Epithelial cell of esophagus (primary cell): ENCODE data around the gene LYZL6.

Experiments
- DNase-seq: peaks from one replicate; pipeline ENCODE4 v3.0.0; 2010; ENCODE audit warnings: low read depth
- H3K4me3 ChIP-seq: 2 replicates; pipeline ENCODE4 v1.5.1; 2011; ENCODE audit warnings: mild to moderate bottlenecking, low read length, control low read depth
- TF ChIP-seq, protein P1 (sequence below): IDR thresholded peaks from 2 replicates; pipeline ENCODE4 v1.5.1; 2011; ENCODE audit warnings: low read depth, mild to moderate bottlenecking, low read length, control low read depth, inconsistent platforms; ENCODE audit not compliant: insufficient read depth; ENCODE audit errors: missing control alignments

Gene LYZL6

GRCh38 chr17:35981908-35982330 is 38.4 kb upstream of the LYZL6 start:
- no peak for DNase-seq
- TF ChIP-seq, protein P1, sequence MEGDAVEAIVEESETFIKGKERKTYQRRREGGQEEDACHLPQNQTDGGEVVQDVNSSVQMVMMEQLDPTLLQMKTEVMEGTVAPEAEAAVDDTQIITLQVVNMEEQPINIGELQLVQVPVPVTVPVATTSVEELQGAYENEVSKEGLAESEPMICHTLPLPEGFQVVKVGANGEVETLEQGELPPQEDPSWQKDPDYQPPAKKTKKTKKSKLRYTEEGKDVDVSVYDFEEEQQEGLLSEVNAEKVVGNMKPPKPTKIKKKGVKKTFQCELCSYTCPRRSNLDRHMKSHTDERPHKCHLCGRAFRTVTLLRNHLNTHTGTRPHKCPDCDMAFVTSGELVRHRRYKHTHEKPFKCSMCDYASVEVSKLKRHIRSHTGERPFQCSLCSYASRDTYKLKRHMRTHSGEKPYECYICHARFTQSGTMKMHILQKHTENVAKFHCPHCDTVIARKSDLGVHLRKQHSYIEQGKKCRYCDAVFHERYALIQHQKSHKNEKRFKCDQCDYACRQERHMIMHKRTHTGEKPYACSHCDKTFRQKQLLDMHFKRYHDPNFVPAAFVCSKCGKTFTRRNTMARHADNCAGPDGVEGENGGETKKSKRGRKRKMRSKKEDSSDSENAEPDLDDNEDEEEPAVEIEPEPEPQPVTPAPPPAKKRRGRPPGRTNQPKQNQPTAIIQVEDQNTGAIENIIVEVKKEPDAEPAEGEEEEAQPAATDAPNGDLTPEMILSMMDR = no peak
- no peak overlapping the region for H3K4me3 ChIP-seq

DNA sequence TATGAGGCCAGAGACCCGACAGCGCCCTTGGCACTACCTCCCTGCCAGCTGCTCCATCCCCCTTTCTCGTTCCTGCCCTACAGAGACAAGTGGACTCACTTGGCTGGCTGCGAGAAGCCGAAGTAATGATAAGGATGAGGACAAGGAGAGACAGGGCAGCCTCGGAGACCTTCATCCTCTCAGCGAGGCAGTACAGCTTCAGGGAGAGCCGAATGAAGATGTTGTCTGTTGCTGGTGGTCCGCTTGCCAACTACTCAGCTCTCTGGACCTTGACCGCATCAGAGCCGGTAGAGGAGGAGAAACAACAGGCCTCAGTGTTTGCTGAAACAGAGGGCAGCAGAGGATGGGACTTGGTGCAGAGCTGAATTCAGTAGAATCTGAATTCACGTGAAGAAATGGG is 37.7 kb upstream of the LYZL6 start, which contains the start of gene CCL16:
TSS of gene CCL16 (minus strand) at position 252 of the 400 bp plus-strand sequence. CDS start at position 175, 77 bp downstream.
- no peak within 1 kb of the TSS for H3K4me3 ChIP-seq
- TF ChIP-seq, protein P1 = no peak
- no peak for DNase-seq

DNA sequence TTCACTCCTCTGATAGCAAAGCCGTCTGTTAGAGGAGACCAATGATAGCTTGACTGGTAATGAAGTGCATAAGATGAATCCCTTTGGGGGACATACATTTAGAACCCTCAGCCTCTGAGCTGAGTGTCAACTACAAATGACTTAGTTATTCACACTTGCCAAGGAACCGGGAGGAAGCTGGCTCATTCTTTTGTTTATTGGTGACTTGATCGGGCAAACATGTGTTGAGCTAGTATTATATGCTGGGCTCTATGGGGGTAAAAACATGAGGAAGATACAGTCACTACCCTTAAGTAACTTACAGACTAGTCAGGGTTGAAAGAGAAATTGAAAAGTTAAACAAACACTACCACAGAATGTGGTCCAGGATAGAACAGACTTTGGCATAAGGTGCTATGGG is 34.8 kb upstream of the LYZL6 start:
- DNase-seq = peak; percentile 38
- H3K4me3 ChIP-seq = no peak overlapping the region
- TF ChIP-seq, protein P1 = no peak

DNA sequence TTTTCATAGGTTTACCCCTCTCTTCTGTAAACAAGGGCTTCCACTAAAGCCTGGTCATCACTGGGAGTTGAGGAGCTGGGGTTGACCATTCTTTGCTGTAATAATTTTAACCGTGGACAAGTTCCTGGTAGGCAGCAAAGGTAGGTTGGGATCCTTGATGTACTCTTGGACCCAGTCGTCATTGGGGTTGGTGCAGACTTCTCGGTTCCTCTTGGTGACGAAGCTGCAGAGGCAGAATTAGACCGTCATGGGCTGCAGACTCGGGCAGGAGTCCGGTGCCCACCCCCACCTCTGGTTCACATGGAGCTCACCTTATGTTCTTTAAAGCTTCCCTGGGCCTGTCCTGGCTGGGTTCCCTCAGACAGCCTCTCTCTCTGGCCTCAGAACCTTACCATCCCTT is 34.0 kb upstream of the LYZL6 start:
- no peak overlapping the region for H3K4me3 ChIP-seq
- no peak for DNase-seq
- TF ChIP-seq, protein P1 = no peak

GRCh38 chr17:35973333-35974260 is 30.1 kb upstream of the LYZL6 start:
- TF ChIP-seq, protein P1 = no peak
- DNase-seq = peak; percentile 92
- H3K4me3 ChIP-seq = no peak overlapping the region

GRCh38 chr17:35972945-35973332 is 29.4 kb upstream of the LYZL6 start:
- TF ChIP-seq, protein P1 = no peak
- H3K4me3 ChIP-seq = no peak overlapping the region
- DNase-seq = no peak
